Measurements from ENCODE around the gene ARFGAP3.
"Not testable (repeated sequence)": the region's sequence is repeated elsewhere in the genome, so short reads cannot be mapped to it uniquely, and the experiment has no call there.

ARFGAP3 gene

GRCh38 chr22:42760806-42761565 is 96.1 kb downstream of the ARFGAP3 start:
- no peak for DNase-seq

DNA sequence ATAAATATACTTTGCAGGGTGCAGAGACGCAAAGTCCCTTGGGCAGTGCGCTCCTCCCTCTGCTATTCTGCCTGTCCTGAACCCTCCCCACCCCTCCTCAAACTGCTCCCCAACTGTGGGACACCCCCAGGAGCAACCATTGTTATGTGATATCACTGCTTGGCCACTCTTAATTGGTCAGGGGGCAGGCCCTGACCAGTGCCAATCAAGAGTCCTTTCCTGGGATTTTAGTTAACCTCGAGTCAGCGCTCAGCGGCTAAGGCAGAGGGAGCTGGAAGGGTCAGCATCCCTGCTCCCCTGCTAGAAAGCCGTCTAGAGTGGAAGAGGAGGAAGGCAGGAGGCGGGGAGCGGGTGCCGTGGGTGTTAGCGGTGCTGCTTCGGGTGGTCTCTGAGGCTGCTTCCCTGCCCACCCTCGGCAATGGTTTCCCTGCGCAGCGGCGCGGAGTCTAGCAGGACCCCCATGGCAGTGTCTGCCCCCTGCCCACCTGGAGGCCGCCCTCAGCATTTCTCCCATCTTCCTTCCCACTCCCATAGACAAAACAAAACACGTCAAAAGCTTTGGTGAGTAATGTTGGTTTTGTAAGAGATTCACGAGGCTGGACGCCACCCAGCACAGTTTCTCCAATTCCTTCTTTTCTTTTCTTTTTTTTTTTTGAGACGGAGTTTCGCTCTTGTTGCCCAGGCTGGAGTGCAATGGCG is 98.0 kb downstream of the ARFGAP3 start:
- DNase-seq: no peak

GRCh38 chr22:42755553-42755952 is 101.5 kb downstream of the ARFGAP3 start:
- not testable (repeated sequence) for DNase-seq

DNA sequence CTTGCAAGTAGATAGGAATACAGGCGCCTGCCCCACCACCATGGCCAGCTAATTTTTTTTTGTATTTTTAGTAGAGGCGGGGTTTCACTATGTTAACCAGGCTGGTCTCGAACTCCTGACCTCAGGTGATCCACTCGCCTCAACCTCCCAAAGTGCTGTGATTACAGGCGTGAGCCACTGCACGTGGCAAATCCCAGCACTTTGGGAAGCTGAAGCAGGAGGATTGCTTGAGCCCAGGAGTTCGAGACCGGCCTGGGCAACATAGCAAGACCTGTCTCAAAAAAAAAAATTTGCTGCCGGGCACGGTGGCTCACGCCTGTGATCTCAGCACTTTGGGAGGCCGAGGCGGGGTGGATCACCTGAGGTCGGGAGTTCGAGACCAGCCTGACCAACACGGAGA is 102.0 kb downstream of the ARFGAP3 start:
- DNase-seq: not testable (repeated sequence)

DNA sequence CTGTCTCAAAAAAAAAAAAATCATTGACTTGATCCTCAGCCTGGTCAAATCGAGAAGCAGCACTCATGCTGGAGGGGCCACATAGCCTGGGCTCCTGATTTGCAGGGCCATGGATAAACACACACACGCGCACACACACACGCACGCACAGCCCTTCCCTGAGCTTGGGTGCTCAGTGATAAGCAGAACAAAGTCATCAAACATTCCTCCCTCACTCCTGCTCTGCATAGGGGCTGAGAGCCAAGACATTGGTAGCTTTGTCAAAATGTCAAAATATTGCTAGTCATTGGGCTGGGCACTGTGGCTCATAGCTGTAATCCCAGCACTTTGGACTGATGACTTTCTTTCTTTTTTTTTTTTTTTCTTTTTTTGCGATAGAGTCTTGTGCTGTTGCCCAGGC is 102.4 kb downstream of the ARFGAP3 start:
- DNase-seq: no peak

DNA sequence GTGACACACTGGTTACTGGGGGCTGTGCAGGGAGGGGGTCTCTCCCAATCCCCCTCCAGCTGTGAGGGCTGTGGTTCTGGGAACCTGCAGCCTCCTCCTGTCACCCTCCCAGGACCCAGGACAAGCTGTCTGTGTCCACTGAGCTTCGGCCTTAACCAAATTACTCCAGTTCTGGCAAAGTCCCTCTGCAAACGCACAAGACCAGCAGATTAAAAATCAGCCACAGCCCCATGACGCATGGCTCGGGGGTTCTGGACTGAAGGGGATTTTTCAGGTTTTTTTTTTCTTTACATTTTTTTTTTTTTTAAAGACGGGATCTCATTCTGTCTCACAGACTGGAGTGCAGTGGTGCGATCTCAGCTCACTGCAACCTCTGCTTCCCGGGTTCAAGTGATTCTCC is 104.2 kb downstream of the ARFGAP3 start:
- no peak for DNase-seq

DNA sequence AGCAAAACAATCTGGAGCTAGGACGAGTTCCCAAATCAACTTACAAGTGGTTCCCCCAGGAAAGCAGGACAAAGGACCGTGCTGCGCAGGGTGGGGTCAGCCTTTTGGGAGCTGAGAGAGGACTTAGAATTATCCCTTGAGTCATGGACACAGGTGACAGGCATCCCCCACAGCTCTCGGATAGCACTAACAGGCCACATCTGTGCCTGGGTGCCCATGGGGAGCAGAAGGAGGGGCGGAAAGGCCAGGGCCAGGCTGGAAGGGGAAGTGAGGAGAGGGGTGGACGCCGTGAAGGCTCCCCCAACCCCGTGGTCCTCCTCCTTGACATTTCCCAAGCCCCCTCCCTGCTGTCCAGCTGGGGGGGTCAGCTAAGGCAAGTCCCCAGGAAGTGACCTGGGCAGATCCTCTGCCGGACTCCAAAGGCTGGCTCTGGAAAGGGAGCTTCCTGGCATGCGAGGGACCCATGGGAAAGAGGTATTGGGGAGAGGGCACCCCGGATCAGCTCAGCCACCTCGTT is 104.8 kb downstream of the ARFGAP3 start:
- no peak for DNase-seq

DNA sequence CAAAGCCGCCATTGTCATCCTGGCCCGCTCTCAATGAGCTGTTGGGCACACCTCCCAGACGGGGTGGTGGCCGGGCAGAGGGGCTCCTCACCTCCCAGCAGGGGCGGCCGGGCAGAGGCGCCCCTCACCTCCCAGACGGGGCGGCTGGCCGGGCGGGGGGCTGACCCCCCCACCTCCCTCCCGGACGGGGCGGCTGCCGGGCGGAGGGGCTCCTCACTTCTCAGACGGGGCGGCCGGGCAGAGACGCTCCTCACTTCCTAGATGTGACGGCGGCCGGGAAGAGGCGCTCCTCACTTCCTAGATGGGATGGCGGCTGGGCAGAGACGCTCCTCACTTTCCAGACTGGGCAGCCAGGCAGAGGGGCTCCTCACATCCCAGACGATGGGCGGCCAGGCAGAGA is 106.7 kb downstream of the ARFGAP3 start:
- DNase-seq: not testable (repeated sequence)

DNA sequence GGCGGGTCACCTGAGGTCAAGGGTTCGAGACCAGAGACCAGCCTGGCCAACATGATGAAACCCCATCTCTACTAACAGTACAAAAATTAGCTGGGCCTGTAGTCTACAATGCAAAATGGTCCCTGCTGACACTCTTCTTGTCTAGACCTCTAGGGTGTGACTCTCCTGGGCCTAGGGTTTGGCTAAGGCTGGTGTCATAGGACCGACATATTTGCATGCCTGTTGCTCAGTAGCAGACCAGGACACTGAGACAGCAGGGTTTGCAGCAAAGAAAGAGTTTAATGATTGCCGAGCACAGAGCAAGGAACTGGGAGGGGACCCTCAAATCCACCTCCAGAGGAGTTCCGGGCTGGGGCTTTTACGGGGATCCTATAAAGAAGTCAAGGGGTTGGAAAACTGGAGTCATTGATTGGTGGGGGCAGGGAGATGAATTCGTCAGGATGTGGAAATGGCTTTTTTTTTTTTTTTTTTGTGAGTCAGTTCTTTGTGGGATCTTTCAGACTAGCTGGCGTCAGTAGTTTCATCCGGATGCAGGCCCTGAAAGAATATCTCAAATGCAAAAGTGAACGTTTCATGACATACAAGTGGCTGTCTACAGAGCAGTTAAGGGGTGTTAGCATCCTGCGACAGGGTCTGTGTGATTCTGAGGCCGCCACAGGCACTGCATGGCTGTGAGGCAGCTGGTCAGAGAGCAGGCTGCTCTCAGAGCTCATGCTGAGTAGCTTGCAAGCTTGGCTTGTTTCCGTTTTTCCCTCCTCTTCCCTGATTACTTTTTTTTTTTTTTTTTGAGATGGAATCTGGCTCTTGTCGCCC is 109.2 kb downstream of the ARFGAP3 start:
- no peak for DNase-seq
